Ovary (tissue), 3 donors: ENCODE measurements around the gene C1S.

Experiments used
- POLR2A ChIP-seq: fragments of 450-650 bp; IDR thresholded peaks from one replicate; pipeline ENCODE4 v1.6.1; 2017; ENCODE audit warnings: antibody characterized with exemption, mild to moderate bottlenecking, moderate library complexity
- TF ChIP-seq, protein P1 (sequence below), 3 donors: fragments of 450-650 bp in 2 of 3; fragments of 200-600 bp in 1 of 3; IDR thresholded peaks; one replicate each; pipeline versions ENCODE4 v1.5.1 to v1.8.0; 2016 to 2022; ENCODE audit warnings: antibody characterized with exemption in 3 of 3, mild to moderate bottlenecking in 1 of 3
- donor health status: DM: no; HTN: no; CAD: no.

DNA sequence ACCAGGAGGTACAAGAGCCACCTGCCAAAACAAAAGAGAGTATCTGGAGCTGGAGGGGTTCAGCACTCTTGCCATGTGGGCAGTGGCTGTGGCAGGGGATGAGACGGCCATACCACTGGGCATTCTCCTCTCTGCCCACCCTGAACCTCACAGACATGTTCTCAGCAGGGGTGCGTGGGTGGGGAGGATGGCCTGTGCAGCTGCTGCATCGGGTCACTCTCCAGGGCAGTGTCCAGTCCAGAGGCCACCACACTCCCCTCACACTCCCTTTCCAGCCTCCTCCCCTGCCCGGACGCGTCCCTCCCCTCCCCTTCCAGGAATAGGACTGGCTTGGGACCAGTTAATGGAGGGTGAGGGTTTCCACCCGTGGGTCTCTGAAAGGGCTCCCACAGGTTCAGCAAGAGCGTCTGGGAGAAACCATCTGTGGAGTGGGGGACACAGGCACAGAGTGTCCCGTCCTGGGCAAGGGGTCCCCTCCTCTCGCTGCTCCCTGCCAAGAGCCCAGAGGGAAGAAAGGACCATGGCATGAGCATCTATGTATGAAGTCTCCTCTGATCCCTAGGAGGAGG lies 31.2 kb downstream of the C1S start:
- no peak for TF ChIP-seq POLR2A
- TF ChIP-seq, protein P1, sequence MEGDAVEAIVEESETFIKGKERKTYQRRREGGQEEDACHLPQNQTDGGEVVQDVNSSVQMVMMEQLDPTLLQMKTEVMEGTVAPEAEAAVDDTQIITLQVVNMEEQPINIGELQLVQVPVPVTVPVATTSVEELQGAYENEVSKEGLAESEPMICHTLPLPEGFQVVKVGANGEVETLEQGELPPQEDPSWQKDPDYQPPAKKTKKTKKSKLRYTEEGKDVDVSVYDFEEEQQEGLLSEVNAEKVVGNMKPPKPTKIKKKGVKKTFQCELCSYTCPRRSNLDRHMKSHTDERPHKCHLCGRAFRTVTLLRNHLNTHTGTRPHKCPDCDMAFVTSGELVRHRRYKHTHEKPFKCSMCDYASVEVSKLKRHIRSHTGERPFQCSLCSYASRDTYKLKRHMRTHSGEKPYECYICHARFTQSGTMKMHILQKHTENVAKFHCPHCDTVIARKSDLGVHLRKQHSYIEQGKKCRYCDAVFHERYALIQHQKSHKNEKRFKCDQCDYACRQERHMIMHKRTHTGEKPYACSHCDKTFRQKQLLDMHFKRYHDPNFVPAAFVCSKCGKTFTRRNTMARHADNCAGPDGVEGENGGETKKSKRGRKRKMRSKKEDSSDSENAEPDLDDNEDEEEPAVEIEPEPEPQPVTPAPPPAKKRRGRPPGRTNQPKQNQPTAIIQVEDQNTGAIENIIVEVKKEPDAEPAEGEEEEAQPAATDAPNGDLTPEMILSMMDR (IDR thresholded peaks at IDR 0.05), result no peak
